Endothelial cell of umbilical vein (primary cell): ENCODE measurements around the gene GSN.

Experiments
- CTCF ChIP-seq, 2 donors: IDR thresholded peaks; 1 replicate in 1 of 2; 2 replicates in 1 of 2; pipeline ENCODE4 v1.5.1; 2011; ENCODE audit warnings: low read length in 2 of 2, mild to moderate bottlenecking in 2 of 2, moderate library complexity in 2 of 2, control low read depth in 1 of 2, inconsistent platforms in 1 of 2, low read depth in 1 of 2; ENCODE audit not compliant: insufficient read depth in 1 of 2; ENCODE audit errors: extremely low read depth in 1 of 2
- EZH2 ChIP-seq: IDR thresholded peaks from 2 replicates; pipeline ENCODE4 v1.6.1; 2012; ENCODE audit warnings: borderline replicate concordance, low read depth, mild to moderate bottlenecking, moderate library complexity, low read length, inconsistent platforms; ENCODE audit not compliant: severe bottlenecking

GRCh38 chr9:121368745-121369144 is 100.8 kb downstream of the GSN start:
- no peak for TF ChIP-seq CTCF (IDR thresholded peaks at IDR 0.05; ENCODE audit: extremely low read depth in 1 of 2, insufficient read depth in 1 of 2, low read depth in 1 of 2, low read length in 2 of 2)
- TF ChIP-seq EZH2, result no peak
